Measurements from ENCODE around the gene GH1.
A peak's percentile ranks its signal among the peaks of the same experiment; 100 is the strongest.
"Not testable (repeated sequence)": the region's sequence is repeated elsewhere in the genome, so short reads cannot be mapped to it uniquely, and the experiment has no call there.

The GH1 gene

DNA sequence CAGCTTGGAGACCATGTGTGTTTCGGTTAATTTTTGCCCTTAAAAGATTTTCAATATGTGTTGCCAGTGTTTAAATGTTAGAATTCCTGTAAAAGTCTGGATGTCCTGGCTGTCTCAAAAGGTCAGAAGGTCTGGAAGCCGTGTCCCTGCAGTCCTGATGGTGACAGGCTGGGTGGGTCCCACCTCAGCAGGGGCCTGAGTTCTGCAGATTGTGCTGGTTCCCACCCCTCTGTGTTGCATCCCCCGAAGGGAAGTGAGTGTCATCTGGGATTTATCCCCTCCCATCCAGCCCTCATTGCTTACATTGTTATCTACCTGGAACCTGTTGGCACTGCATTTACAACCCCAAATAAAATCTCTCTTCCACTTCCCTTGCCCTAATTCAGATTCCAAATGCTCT lies 24.6 kb downstream of the GH1 start:
- not testable (repeated sequence) for H3K4me3 ChIP-seq (ENCODE audit: low read depth, low read length)

DNA sequence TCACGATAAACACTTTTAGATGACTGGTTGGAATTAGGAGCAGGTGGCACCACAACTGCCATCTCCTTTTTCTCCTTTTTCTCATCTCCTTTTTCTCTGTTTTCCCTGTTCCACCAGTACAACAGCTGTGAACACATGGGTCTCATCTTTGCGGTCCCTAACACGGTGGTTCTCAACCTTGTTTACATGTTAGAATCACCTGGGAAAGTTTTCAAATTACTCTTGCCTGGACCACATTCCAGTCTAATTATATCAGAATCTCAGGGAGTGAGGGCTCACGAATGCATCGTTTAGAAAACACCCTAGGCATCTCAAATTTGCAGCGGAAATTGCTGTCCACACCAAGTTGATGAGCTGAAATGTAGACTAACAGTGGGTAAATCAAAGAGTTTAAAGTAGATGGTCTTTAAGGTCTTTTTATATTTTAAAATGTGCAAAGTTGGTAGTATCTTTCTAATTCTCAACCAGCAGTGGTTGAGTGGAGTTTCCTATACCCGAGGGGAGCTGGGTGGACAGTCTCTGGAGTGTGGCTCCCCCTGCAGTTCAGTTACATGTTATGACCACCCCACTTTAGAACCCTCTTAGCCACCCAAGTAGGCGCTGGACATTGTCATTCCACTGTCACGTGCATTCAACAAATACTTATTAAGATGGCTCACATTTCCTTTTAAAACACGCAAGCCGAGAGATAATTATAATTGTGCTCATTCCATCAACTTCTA lies 26.2 kb downstream of the GH1 start:
- H3K4me3 ChIP-seq (ENCODE audit: low read depth, low read length), result not testable (repeated sequence)

DNA sequence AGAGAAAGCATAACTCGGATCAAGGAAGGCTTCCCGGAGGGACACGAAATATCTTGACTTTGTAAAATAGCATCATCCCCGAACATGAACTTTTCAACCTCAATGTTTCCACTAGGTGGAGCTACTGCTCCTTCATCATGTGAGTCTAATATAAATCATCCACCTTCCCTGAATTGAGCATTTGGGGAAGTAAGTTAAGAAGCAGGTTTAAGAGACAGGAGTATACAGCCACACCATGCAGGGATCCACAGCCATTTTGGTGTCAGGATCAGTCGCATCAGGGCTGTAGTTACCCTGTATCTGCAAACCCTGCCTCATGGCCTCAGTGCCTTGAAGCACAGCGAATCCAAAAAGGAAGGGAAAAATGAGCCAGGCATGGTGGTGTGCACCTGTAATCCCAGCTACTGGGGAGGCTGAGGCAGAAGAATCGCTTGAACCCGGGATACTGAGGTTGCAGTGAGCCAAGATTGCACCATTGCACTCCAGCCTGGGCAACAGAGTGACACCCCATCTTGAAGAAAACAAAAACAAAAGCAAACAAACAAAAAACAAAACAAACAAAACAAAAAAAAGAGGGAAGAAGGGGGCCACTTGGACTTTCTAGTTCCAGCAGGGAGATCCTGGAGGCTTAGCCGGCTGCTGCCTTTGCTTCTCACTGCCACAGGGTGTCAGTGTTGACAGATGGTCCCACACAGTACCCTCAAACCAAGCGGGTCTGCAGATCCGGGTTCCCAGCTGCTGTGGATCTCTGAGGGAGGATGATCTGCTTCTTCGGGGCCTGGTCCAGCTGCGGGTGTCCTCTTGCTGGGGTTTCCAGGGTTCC lies 29.4 kb downstream of the GH1 start:
- H3K4me3 ChIP-seq (ENCODE audit: low read depth, low read length), result not testable (repeated sequence)
- TF ChIP-seq, protein P1, sequence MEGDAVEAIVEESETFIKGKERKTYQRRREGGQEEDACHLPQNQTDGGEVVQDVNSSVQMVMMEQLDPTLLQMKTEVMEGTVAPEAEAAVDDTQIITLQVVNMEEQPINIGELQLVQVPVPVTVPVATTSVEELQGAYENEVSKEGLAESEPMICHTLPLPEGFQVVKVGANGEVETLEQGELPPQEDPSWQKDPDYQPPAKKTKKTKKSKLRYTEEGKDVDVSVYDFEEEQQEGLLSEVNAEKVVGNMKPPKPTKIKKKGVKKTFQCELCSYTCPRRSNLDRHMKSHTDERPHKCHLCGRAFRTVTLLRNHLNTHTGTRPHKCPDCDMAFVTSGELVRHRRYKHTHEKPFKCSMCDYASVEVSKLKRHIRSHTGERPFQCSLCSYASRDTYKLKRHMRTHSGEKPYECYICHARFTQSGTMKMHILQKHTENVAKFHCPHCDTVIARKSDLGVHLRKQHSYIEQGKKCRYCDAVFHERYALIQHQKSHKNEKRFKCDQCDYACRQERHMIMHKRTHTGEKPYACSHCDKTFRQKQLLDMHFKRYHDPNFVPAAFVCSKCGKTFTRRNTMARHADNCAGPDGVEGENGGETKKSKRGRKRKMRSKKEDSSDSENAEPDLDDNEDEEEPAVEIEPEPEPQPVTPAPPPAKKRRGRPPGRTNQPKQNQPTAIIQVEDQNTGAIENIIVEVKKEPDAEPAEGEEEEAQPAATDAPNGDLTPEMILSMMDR (IDR thresholded peaks at IDR 0.05; ENCODE audit: low read depth, low read length), result peak; percentile 39; the same call in 1 of the 2 replicates

DNA sequence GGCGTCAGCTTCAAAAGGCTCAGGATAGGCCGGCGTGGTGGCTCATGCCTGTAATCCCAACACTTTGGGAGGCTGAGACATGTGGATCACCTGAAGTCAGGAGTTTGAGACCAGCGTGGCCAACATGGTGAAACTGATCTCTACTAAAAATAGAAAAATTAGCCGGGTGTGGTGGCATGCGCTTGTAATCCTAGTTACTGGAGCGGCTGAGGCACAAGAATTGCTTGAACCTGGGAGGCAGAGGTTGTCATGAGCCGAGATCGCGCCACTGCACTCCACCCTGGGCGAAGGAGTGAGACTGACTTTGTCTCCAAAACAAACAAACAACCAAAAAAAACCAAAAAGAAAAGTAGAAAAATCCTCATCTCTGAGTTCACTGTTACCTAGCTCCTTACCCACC lies 33.5 kb downstream of the GH1 start:
- not testable (repeated sequence) for H3K4me3 ChIP-seq (ENCODE audit: low read depth, low read length)

DNA sequence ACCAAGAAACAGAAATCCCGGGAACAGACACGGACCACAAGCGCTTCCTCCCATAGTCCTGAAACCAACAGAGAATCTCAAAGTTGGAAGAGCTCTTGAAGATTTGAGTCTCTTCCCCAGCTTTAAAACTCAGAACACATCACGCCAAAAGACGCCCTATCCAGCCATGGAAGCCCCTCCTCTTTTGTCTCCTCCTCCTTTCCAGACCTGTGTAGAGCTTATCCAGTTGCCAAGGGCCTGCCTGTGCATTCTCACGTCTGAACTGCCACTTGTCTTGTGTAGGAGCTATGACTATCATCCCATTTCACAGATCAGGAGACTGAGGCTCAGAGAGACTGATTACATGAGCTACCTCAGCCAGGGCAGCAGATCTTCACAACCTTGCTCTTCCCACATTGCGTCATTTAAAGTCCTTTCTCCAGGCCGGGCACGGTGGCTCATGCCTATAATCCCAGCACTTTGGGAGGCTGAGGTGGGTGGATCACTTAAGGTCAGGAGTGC lies 36.0 kb downstream of the GH1 start:
- H3K4me3 ChIP-seq (ENCODE audit: low read depth, low read length), result not testable (repeated sequence)

DNA sequence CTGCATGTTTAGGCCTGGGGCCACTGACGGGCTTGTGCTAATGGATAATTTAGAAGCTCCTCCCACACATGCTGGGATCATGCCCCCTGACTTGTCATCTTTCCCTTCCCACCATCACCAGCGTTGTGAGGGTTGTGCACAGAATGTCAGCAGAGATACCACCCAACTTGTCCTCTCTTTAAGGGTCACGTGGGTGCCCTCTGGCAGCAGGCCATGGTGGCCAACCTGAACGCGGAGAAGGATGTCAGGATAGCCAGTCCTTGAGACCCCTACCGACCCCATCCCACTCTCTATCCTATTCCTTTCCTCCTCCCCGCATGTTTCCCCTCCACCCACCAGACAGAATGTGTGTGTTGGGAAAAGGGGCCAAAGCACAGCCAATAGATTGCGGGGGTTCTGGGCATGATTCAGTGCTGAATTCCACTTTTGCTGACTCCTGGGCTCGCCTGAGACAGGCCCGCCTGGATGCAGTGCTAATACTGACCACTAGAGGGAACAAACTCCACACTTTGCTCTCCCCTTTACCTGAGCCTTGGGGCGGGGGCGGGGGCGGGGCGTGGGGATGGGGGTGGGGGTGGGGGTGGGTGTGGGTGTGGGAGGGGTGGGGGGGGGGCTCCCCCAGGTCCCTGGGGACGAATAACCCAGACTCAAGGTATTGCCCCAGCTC lies 36.6 kb downstream of the GH1 start, which contains the start of gene GH2:
Gene GH2 (minus strand): TSS at position 10 of the 667 bp plus-strand sequence. CDS start 143 bp downstream, outside the sequence.
- TF ChIP-seq, protein P1 (IDR thresholded peaks at IDR 0.05; ENCODE audit: low read depth, low read length), result peak; percentile 68
- H3K4me3 ChIP-seq (ENCODE audit: low read depth, low read length), result no peak within 1 kb of the TSS

DNA sequence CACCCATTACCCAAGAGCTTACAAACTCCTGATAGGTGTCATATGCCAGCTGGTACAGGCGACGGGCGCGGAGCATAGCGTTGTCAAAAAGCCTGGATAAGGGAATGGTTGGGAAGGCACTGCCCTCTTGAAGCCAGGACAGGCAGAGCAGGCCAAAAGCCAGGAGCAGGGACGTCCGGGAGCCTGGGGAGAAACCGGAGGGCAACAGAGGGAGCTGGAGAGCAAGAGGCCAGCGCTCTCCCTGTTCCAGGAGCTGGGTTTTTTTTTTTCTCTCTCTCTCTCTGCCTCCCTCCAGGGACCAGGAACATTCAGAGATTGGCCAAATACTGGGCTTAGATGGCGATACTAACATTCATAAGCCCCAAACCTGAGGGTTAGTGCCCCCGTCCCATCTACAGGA lies 37.3 kb downstream of the GH1 start:
- H3K4me3 ChIP-seq (ENCODE audit: low read depth, low read length), result not testable (repeated sequence)

DNA sequence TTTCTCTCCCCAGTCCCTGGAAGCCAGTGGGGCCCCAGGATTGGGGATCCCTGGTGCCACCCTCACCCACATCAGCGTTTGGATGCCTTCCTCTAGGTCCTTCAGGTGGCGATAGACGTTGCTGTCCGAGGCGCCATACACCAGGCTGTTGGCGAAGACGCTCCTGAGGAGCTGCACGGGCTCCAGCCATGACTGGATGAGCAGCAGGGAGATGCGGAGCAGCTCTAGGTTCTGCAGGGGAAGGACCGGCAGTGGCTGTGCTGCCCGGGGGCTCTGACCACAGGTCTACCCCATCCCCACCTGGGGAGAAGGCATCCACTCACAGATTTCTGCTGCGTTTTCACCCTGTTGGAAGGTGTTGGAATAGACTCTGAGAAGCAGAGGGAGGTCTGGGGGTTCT lies 37.9 kb downstream of the GH1 start:
- TF ChIP-seq, protein P1 (IDR thresholded peaks at IDR 0.05; ENCODE audit: low read depth, low read length), result no peak
- no peak overlapping the region for H3K4me3 ChIP-seq (ENCODE audit: low read depth, low read length)

DNA sequence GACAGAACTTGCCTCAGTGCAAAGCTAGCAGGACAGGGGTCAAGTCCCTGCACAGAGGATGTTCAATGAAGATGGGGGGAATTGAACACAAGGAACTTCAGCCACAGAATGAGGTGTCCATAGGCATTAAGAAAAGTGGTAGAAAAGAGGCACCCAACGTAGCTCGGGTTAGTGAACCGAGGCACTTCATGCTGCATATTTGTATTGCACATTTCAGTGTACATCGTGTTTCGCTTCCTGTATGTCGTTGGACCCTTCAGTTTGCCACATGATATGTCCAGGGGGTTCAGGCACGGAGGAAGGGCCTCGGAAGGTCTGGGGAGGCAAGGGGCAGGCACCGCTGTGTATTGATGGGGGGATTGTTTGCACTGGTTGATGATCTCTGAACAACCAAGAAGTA lies 40.2 kb downstream of the GH1 start:
- H3K4me3 ChIP-seq (ENCODE audit: low read depth, low read length), result not testable (repeated sequence)

DNA sequence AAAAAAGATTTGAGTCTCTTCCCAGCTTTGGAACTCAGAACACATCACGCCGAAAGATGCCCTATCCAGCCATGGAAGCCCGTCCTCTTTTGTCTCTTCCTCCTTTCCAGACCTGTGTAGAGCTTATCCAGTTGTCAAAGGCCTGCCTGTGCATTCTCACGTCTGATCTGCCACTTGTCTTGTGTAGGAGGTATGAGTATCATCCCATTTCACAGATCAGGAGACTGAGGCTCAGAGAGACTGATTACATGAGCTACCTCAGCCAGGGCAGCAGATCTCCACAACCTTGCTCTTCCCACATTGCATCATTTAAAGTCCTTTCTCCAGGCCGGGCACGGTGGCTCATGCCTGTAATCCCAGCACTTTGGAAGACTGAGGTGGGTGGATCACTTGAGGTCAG lies 43.9 kb downstream of the GH1 start:
- not testable (repeated sequence) for H3K4me3 ChIP-seq (ENCODE audit: low read depth, low read length)

DNA sequence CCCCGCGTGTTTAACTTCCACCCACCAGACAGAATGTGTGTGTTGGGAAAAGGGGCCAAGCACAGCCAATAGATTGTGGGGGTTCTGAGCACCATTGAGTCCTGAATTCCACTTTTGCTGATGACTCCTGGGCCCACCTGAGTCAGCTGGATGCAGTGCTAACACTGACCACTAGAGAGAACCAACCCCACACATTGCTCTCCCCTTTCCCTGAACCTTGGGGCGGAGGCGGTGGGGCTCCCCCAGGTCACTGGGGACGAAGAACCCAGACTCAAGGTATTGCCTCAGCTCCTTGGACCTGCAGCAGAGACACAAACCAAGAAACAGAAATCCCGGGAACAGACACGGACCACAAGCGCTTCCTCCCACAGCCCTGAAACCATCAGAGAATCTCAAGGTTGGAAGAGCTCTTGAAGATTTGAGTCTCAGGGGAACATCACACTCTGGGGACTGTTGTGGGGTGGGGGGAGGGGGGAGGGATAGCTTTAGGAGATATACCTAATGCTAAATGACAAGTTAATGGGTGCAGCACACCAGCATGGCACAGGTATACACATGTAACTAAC lies 44.5 kb downstream of the GH1 start:
- not testable (repeated sequence) for H3K4me3 ChIP-seq (ENCODE audit: low read depth, low read length)

DNA sequence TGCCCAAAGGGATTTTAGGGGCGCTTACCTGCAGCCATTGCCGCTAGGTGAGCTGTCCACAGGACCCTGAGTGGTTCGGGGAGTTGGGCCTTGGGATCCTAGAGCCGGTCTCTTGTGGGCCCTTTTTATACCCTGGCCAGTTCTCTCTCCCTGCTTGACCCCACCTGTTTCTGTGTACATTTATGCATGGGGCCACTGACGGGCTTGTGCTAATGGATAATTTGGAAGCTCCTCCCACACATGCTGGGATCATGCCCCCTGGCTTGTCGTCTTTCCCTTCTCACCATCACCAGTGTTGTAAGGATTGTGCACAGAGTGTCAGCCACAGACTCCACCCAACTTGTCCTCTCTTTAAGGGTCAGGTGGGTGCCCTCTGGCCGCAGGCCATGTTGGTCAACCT lies 45.1 kb downstream of the GH1 start, which contains the start of gene CSH2:
Gene CSH2 (minus strand): TSS at position 101 of the 400 bp plus-strand sequence. CDS start 63 bp downstream, at position 38.
- H3K4me3 ChIP-seq (ENCODE audit: low read depth, low read length), result not testable (repeated sequence)

DNA sequence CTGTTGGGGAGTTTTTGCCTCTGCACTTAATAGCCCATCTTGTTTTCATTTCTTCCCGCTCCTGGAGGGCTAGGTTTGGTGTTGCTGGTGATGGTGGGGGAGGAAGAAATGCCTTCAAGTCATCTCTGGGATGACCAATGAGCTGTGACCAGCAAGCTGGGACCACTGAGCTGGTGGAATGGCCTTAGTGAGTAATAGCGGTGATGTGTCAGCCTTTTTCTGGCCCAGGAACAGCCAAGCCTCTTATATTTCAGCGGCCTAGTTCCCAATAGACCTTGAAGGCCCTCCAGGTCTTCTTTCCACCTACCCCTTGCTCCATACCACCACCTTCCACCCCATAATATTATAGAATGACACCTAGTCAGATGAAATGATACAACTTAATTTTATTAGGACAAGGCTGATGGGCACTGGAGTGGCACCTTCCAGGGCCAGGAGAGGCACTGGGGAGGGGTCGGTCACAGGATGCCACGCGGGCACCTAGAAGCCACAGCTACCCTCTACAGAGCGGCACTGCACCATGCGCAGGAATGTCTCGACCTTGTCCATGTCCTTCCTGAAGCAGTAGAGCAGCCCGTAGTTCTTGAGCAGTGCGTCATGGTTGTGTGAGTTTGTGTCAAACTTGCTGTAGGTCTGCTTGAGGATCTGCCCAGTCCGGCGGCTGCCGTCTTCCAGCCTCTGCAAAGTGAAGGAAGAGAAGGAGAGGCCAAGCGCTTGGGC lies 46.8 kb downstream of the GH1 start:
- not testable (repeated sequence) for H3K4me3 ChIP-seq (ENCODE audit: low read depth, low read length)

DNA sequence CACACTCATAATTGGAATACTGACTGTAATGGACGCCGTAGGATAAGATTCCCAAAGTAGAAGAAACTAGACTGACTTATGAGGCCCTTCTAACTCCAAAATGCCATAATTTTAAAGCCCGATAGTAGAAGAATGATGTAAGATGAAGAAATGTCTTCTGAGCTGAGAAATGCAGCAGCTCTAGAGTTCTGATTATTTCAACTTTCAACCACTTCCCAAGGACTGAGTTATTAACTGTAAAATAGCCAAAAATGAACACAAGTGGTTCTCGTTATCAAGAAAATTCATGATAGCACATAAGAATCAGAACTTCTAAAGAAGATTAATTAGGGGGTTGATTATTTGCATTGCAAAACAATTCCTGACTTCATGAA lies 48.4 kb downstream of the GH1 start:
- not testable (repeated sequence) for H3K4me3 ChIP-seq (ENCODE audit: low read depth, low read length)
